Naive thymus-derived CD4-positive, alpha-beta T cell (primary cell): ENCODE results near the gene FAM168A. TPM values are rescaled to one million over a fixed set of nuclear protein-coding genes. Genes with fewer than 3 reads are reported as not detected.
"Not testable (repeated sequence)": the region's sequence is repeated elsewhere in the genome, so short reads cannot be mapped to it uniquely, and the experiment has no call there.

Experiments
- ATAC-seq: fragments of 150-1000 bp; cut with Tn5 transposase; 2 replicates; pipeline ENCODE4 v1.10.0; 2021; ENCODE audit warnings: mild to moderate bottlenecking, moderate library complexity
- CTCF ChIA-PET: fragments of 350-600 bp; sonication (Branson Sonifier 250); formaldehyde crosslinking; loops from one replicate; lab custom pipeline; 2021; ENCODE audit warnings: antibody characterized with exemption; lab: Charles Lee
- POLR2A ChIA-PET: fragments of 350-600 bp; sonication (Branson Sonifier 250); formaldehyde crosslinking; loops from one replicate; lab custom pipeline; 2021; ENCODE audit warnings: antibody characterized with exemption, inconsistent platforms; lab: Charles Lee
- DNase-seq, 9 donors: peaks; one replicate each; pipeline versions ENCODE4 v3.0.0 to v3.0.0-alpha.2; 2020 to 2022; ENCODE audit warnings: mixed read lengths in 1 of 9
- H3K27ac ChIP-seq: one replicate; pipeline ENCODE4 v1.7.0; 2013; ENCODE audit warnings: mild to moderate bottlenecking, low read depth, low read length, moderate library complexity
- H3K27me3 ChIP-seq, 2 donors: one replicate each; pipeline ENCODE4 v1.7.0; 2013; ENCODE audit warnings: low read length in 2 of 2, mild to moderate bottlenecking in 2 of 2, moderate library complexity in 2 of 2; ENCODE audit not compliant: control insufficient read depth in 2 of 2, insufficient read depth in 2 of 2
- H3K36me3 ChIP-seq, 3 experiments: 1 replicate in 2 of 3; 2 replicates in 1 of 3; pipeline ENCODE4 v1.7.0; 2013; ENCODE audit warnings: low read length in 3 of 3, mild to moderate bottlenecking in 3 of 3, moderate library complexity in 1 of 3; ENCODE audit not compliant: insufficient read depth in 3 of 3, control insufficient read depth in 2 of 3
- H3K4me1 ChIP-seq, 2 donors: one replicate each; pipeline ENCODE4 v1.7.0; 2013; ENCODE audit warnings: low read length in 2 of 2, mild to moderate bottlenecking in 2 of 2, moderate library complexity in 1 of 2; ENCODE audit not compliant: control insufficient read depth in 2 of 2, insufficient read depth in 2 of 2
- H3K4me3 ChIP-seq: 2 replicates; pipeline ENCODE4 v1.7.0; 2013; ENCODE audit warnings: mild to moderate bottlenecking, low read length
- H3K9me3 ChIP-seq, 3 experiments: 1 replicate in 2 of 3; 2 replicates in 1 of 3; pipeline ENCODE4 v1.7.0; 2013; ENCODE audit warnings: low read length in 3 of 3; ENCODE audit not compliant: control insufficient read depth in 2 of 3
- H3K27ac Mint-ChIP-seq, 9 donors: one replicate each; pipeline ENCODE4 v1.8.0; 2020 to 2022; ENCODE audit warnings: mixed read lengths in 9 of 9, mild to moderate bottlenecking in 8 of 9, moderate library complexity in 5 of 9, inconsistent platforms in 2 of 9
- H3K27me3 Mint-ChIP-seq, 5 donors: one replicate each; pipeline ENCODE4 v1.8.0; 2021 to 2022; ENCODE audit warnings: mixed read lengths in 5 of 5, mild to moderate bottlenecking in 1 of 5
- H3K36me3 Mint-ChIP-seq, 5 donors: one replicate each; pipeline ENCODE4 v1.8.0; 2020 to 2022; ENCODE audit warnings: mixed read lengths in 5 of 5, mild to moderate bottlenecking in 3 of 5, inconsistent platforms in 1 of 5
- H3K4me1 Mint-ChIP-seq, 7 donors: one replicate each; pipeline ENCODE4 v1.8.0; 2020 to 2022; ENCODE audit warnings: mixed read lengths in 7 of 7, mild to moderate bottlenecking in 3 of 7, inconsistent platforms in 1 of 7
- H3K4me3 Mint-ChIP-seq, 10 donors: one replicate each; pipeline ENCODE4 v1.8.0; 2020 to 2022; ENCODE audit warnings: mild to moderate bottlenecking in 10 of 10, mixed read lengths in 10 of 10, moderate library complexity in 6 of 10, inconsistent platforms in 2 of 10
- H3K9me3 Mint-ChIP-seq, 11 donors: one replicate each; pipeline ENCODE4 v1.8.0; 2020 to 2022; ENCODE audit warnings: mixed read lengths in 11 of 11, mild to moderate bottlenecking in 4 of 11, inconsistent platforms in 1 of 11, moderate library complexity in 1 of 11
- intact Hi-C, 2 donors: fragments of 100-400 bp; cut with micrococcal nuclease; formaldehyde crosslinking; loops; one replicate each; pipeline ENCODE4 v1.15.1; 2023
- polyA plus RNA-seq, 2 donors: library from polyadenylated mRNA; unstranded; fragments of 300-500 nt; fragmentation: Illumina TruSeq; gene quantifications; one replicate each; pipeline ENCODE4 v1.2.3, GENCODE V29; 2021
- total RNA-seq, 6 experiments: library from RNA in 5 of 6; stranded (reverse) in 5 of 6; gene quantifications; 1 replicate in 5 of 6; 2 replicates in 1 of 6; pipeline ENCODE4 v1.2.3 and lab custom pipeline; 2021 to 2026

FAM168A gene
- total and polyA plus RNA-seq, 7 experiments from 2014 or later = 3.3 to 33.0 (median 23.1) TPM

- Histone ChIP-seq H3K9me3 (no peaks in the 10 kb centered on the region), H3K4me3 (no peak overlapping the region), H3K4me1 (no peaks in the 10 kb centered on the region), H3K27ac (no peak overlapping the region), H3K36me3 (no peaks in the 10 kb centered on the region), H3K27me3 (no peaks in the 10 kb centered on the region)
- Mint-ChIP-seq H3K4me1 (peaks cover 0 to 15% (median 0%) of the 10 kb centered on the region in 7 donors), H3K36me3 (peaks cover 0 to 34% (median 23%) of the 10 kb centered on the region in 5 donors), H3K27me3 (no peaks in the 10 kb centered on the region), H3K27ac (no peak overlapping the region), H3K4me3 (no peak overlapping the region), H3K9me3 (peaks cover 0 to 18% (median 6%) of the 10 kb centered on the region in 11 donors)
- ChIA-PET CTCF (no interaction called here), POLR2A (interaction anchor here (0.6 kb wide), 1 partner anchor 313 kb away, joined by 3 read pairs; no protein-coding TSS in a partner anchor)
- intact Hi-C loops = loop anchor here in 1 of 2 donors (10.0 kb wide), 1 partner anchor 192 kb away; no protein-coding TSS in a partner anchor
- DNase-seq (no peak), ATAC-seq (no peak)
Measured at GRCh38 chr11:73473252-73473651, 124.7 kb downstream of the FAM168A start.

- H3K4me3 Mint-ChIP-seq, H3K9me3 ChIP-seq, DNase-seq, H3K4me1 ChIP-seq, H3K27ac ChIP-seq, H3K4me3 ChIP-seq, H3K9me3 Mint-ChIP-seq, H3K27me3 ChIP-seq, POLR2A ChIA-PET, H3K36me3 ChIP-seq, ATAC-seq, H3K27me3 Mint-ChIP-seq, H3K27ac Mint-ChIP-seq, CTCF ChIA-PET: not testable (repeated sequence)
- Mint-ChIP-seq H3K36me3 (peaks cover 0 to 26% (median 14%) of the 10 kb centered on the region in 5 donors), H3K4me1 (peaks cover 0 to 15% (median 2%) of the 10 kb centered on the region in 7 donors)
- intact Hi-C loops = loop anchor here in 1 of 2 donors (10.0 kb wide), 1 partner anchor 195 kb away; no protein-coding TSS in a partner anchor
Measured at GRCh38 chr11:73470036-73470612, 127.8 kb downstream of the FAM168A start.

DNA sequence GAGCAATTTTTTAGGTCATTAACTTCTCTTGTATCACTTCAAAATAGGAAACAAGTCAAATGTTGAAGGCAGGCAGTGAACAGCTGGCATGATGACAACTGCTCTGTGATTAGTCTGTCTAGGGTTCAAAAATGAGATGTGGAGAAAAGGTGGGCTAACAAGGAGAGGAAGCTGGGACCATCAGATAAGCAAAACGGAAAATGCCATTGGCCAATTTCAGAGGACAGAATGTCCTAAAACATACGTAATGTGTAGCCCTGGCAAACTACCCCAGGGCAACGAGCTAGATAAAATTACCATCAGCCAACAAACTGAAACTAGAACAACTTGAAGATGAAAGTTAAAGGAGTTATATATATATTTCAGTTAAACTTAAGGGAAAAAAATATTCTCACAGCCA, 128.5 kb downstream of the FAM168A start:
- Mint-ChIP-seq H3K36me3 (peaks cover 0 to 30% (median 14%) of the 10 kb centered on the region in 5 donors), H3K27me3 (no peaks in the 10 kb centered on the region), H3K4me3 (no peak overlapping the region), H3K27ac (no peak overlapping the region), H3K9me3 (no peaks in the 10 kb centered on the region), H3K4me1 (peaks cover 0 to 9% (median 2%) of the 10 kb centered on the region in 7 donors)
- CTCF ChIA-PET = no interaction called here
- DNase-seq (no peak), ATAC-seq (no peak)
- Histone ChIP-seq H3K4me1 (no peaks in the 10 kb centered on the region), H3K27me3 (no peaks in the 10 kb centered on the region), H3K9me3 (no peaks in the 10 kb centered on the region), H3K27ac (no peak overlapping the region), H3K36me3 (no peaks in the 10 kb centered on the region), H3K4me3 (no peak overlapping the region)
- intact Hi-C loops = no loop called here
- POLR2A ChIA-PET = interaction anchor here (0.5 kb wide), 1 partner anchor 129 kb away, joined by 5 read pairs; no protein-coding TSS in a partner anchor

GRCh38 chr11:73468590-73469161, 129.2 kb downstream of the FAM168A start:
- Histone ChIP-seq H3K4me1 (no peaks in the 10 kb centered on the region), H3K27ac (no peak overlapping the region), H3K9me3 (no peaks in the 10 kb centered on the region), H3K4me3 (no peak overlapping the region), H3K27me3 (no peaks in the 10 kb centered on the region), H3K36me3 (no peaks in the 10 kb centered on the region)
- ChIA-PET POLR2A (interaction anchor here (0.5 to 0.6 kb wide), 2 partner anchors 31 to 130 kb away, joined by 5 to 6 read pairs; no protein-coding TSS in a partner anchor), CTCF (interaction anchor here (0.7 kb wide), 1 partner anchor 97 kb away, joined by 3 read pairs; no protein-coding TSS in a partner anchor)
- Mint-ChIP-seq H3K9me3 (no peaks in the 10 kb centered on the region), H3K4me3 (no peak overlapping the region), H3K36me3 (peaks cover 0 to 34% (median 15%) of the 10 kb centered on the region in 5 donors), H3K27ac (no peak overlapping the region), H3K27me3 (no peaks in the 10 kb centered on the region), H3K4me1 (peaks cover 0 to 8% (median 2%) of the 10 kb centered on the region in 7 donors)
- intact Hi-C loops = no loop called here
- ATAC-seq (no peak), DNase-seq (no peak)

GRCh38 chr11:73467505-73467904, 130.4 kb downstream of the FAM168A start:
- Histone ChIP-seq H3K4me3 (no peak overlapping the region), H3K27ac (no peak overlapping the region), H3K27me3 (no peaks in the 10 kb centered on the region), H3K9me3 (no peaks in the 10 kb centered on the region), H3K4me1 (no peaks in the 10 kb centered on the region), H3K36me3 (no peaks in the 10 kb centered on the region)
- Mint-ChIP-seq H3K27ac (no peak overlapping the region), H3K9me3 (no peaks in the 10 kb centered on the region), H3K36me3 (peaks cover 0 to 42% (median 26%) of the 10 kb centered on the region in 5 donors), H3K4me3 (no peak overlapping the region), H3K27me3 (no peaks in the 10 kb centered on the region), H3K4me1 (peaks cover 0 to 9% (median 0%) of the 10 kb centered on the region in 7 donors)
- ChIA-PET POLR2A (no interaction called here), CTCF (no interaction called here)
- intact Hi-C loops = no loop called here
- DNase-seq (no peak), ATAC-seq (no peak)

- no peak for ATAC-seq
Measured at GRCh38 chr11:73466643-73467042, 131.3 kb downstream of the FAM168A start.

More at GRCh38 chr11:73466643-73467042, 131.3 kb downstream of the FAM168A start:
- Histone ChIP-seq H3K4me3 (no peak overlapping the region), H3K36me3 (no peaks in the 10 kb centered on the region), H3K9me3 (no peaks in the 10 kb centered on the region), H3K27ac (no peak overlapping the region), H3K4me1 (no peaks in the 10 kb centered on the region), H3K27me3 (no peaks in the 10 kb centered on the region)
- Mint-ChIP-seq H3K27ac (no peak overlapping the region), H3K36me3 (peaks cover 0 to 45% (median 34%) of the 10 kb centered on the region in 5 donors), H3K27me3 (no peaks in the 10 kb centered on the region), H3K9me3 (no peaks in the 10 kb centered on the region), H3K4me1 (peaks cover 0 to 14% (median 0%) of the 10 kb centered on the region in 7 donors), H3K4me3 (no peak overlapping the region)
- CTCF ChIA-PET = no interaction called here
- POLR2A ChIA-PET = no interaction called here
- DNase-seq = no peak
- intact Hi-C loops = no loop called here
